Activated naive CD8-positive, alpha-beta T cell treated with anti-CD3 and anti-CD28 coated beads, Interleukin-2, amount 50 U/mL, for 24 hours (primary cell): ENCODE measurements around the gene CGB5.
A peak's percentile ranks its signal among the peaks of the same experiment; 100 is the strongest.

Experiments
- ATAC-seq: fragments of 150-1000 bp; cut with Tn5 transposase; one replicate; pipeline ENCODE4 v1.10.0; 2021
- DNase-seq: peaks from one replicate; pipeline ENCODE4 v3.0.0; 2021
- H3K27ac Mint-ChIP-seq: one replicate; pipeline ENCODE4 v1.8.0; 2021; ENCODE audit warnings: mild to moderate bottlenecking, mixed read lengths
- H3K27me3 Mint-ChIP-seq: one replicate; pipeline ENCODE4 v1.8.0; 2021; ENCODE audit warnings: mixed read lengths
- H3K36me3 Mint-ChIP-seq: one replicate; pipeline ENCODE4 v1.8.0; 2021; ENCODE audit warnings: low read depth, mixed read lengths
- H3K4me1 Mint-ChIP-seq: one replicate; pipeline ENCODE4 v1.8.0; 2021; ENCODE audit warnings: mixed read lengths
- H3K4me3 Mint-ChIP-seq: one replicate; pipeline ENCODE4 v1.8.0; 2021; ENCODE audit warnings: mild to moderate bottlenecking, moderate library complexity, mixed read lengths
- H3K9me3 Mint-ChIP-seq: one replicate; pipeline ENCODE4 v1.8.0; 2021; ENCODE audit warnings: mixed read lengths

Gene CGB5

GRCh38 chr19:49084206-49085019 is 40.8 kb downstream of the CGB5 start:
- H3K36me3 Mint-ChIP-seq: peaks cover 32% of the 10 kb centered on the region
- peak overlapping the region; percentile 93 for H3K27ac Mint-ChIP-seq
- H3K4me1 Mint-ChIP-seq: peaks cover 38% of the 10 kb centered on the region
- H3K9me3 Mint-ChIP-seq: no peaks in the 10 kb centered on the region
- H3K4me3 Mint-ChIP-seq: peak overlapping the region; percentile 91
- H3K27me3 Mint-ChIP-seq: peaks cover 5% of the 10 kb centered on the region
- ATAC-seq: no peak
- DNase-seq: no peak

- Mint-ChIP-seq H3K36me3 (peaks cover 34% of the 10 kb centered on the region), H3K27me3 (peaks cover 4% of the 10 kb centered on the region), H3K4me3 (peak within 1 kb of the TSS; percentile 91), H3K27ac (peak within 1 kb of the TSS; percentile 93), H3K4me1 (peaks cover 43% of the 10 kb centered on the region), H3K9me3 (no peaks in the 10 kb centered on the region)
- ATAC-seq (peak; percentile 95), DNase-seq (peak; percentile 99)
These were observed 41.6 kb downstream of the CGB5 start, which contains the start of gene SNRNP70 for GRCh38 chr19:49085020-49085867. SNRNP70 (plus strand) TSS chr19:49085451; CDS start chr19:49086415, 964 bp downstream.

- Mint-ChIP-seq H3K36me3 (peaks cover 38% of the 10 kb centered on the region), H3K4me1 (peaks cover 48% of the 10 kb centered on the region), H3K27ac (peak overlapping the region; percentile 93), H3K27me3 (peaks cover 2% of the 10 kb centered on the region), H3K4me3 (peak overlapping the region; percentile 91), H3K9me3 (no peaks in the 10 kb centered on the region)
- no peak for ATAC-seq
- DNase-seq: no peak
These were observed 42.2 kb downstream of the CGB5 start for GRCh38 chr19:49085868-49086232.

GRCh38 chr19:49086296-49086695 is 42.6 kb downstream of the CGB5 start:
- H3K27ac Mint-ChIP-seq: peak overlapping the region; percentile 93
- peaks cover 2% of the 10 kb centered on the region for H3K27me3 Mint-ChIP-seq
- peak overlapping the region; percentile 91 for H3K4me3 Mint-ChIP-seq
- H3K9me3 Mint-ChIP-seq: no peaks in the 10 kb centered on the region
- ATAC-seq: no peak
- DNase-seq: no peak
- peaks cover 50% of the 10 kb centered on the region for H3K4me1 Mint-ChIP-seq
- H3K36me3 Mint-ChIP-seq: peaks cover 41% of the 10 kb centered on the region

- no peaks in the 10 kb centered on the region for H3K27me3 Mint-ChIP-seq
- no peak overlapping the region for H3K4me3 Mint-ChIP-seq
- no peak for ATAC-seq
- H3K36me3 Mint-ChIP-seq: peaks cover 56% of the 10 kb centered on the region
- DNase-seq: no peak
- H3K27ac Mint-ChIP-seq: peak overlapping the region; percentile 8
- no peaks in the 10 kb centered on the region for H3K9me3 Mint-ChIP-seq
- peaks cover 42% of the 10 kb centered on the region for H3K4me1 Mint-ChIP-seq
These were observed 47.9 kb downstream of the CGB5 start for GRCh38 chr19:49091391-49092038.

GRCh38 chr19:49092686-49093085 is 49.0 kb downstream of the CGB5 start:
- Mint-ChIP-seq H3K4me1 (peaks cover 30% of the 10 kb centered on the region), H3K27me3 (no peaks in the 10 kb centered on the region), H3K9me3 (no peaks in the 10 kb centered on the region), H3K27ac (no peak overlapping the region), H3K36me3 (peaks cover 51% of the 10 kb centered on the region), H3K4me3 (no peak overlapping the region)
- ATAC-seq (no peak), DNase-seq (no peak)
